Fibroblast of villous mesenchyme (primary cell): Measurements from ENCODE around the gene LRRC17. TPM values are rescaled to one million over a fixed set of nuclear protein-coding genes. Genes with fewer than 3 reads are reported as not detected.

ENCODE experiments used
- DNase-seq: peaks from one replicate; pipeline ENCODE4 v3.0.0-alpha.2; 2010; ENCODE audit warnings: low read depth
- H3K4me3 ChIP-seq: 2 replicates; pipeline ENCODE4 v1.5.1; 2011; ENCODE audit warnings: low read depth, mild to moderate bottlenecking, low read length
- CTCF ChIP-seq: IDR thresholded peaks from 2 replicates; pipeline ENCODE4 v1.5.1; 2012; ENCODE audit warnings: low read depth, mild to moderate bottlenecking, low read length; ENCODE audit not compliant: insufficient read depth
- total RNA-seq: library from RNA; depleted of rRNA; stranded (reverse); fragments of >200 nt; gene quantifications from 2 replicates; pipeline ENCODE4 v1.2.3, GENCODE V29; 2012

The LRRC17 gene
- total RNA-seq, 1 donor: 70.0 TPM

GRCh38 chr7:102927312-102927933 is 14.6 kb downstream of the LRRC17 start:
- TF ChIP-seq CTCF: no peak
- DNase-seq: peak; percentile 61
- H3K4me3 ChIP-seq: no peak overlapping the region

- no peak for DNase-seq
- TF ChIP-seq CTCF: no peak
- H3K4me3 ChIP-seq: no peak overlapping the region
Measured at GRCh38 chr7:102931757-102932156, 19.0 kb downstream of the LRRC17 start.

GRCh38 chr7:102933763-102934162 is 21.0 kb downstream of the LRRC17 start:
- TF ChIP-seq CTCF: no peak
- peak; percentile 97 for DNase-seq
- no peak overlapping the region for H3K4me3 ChIP-seq

GRCh38 chr7:102934239-102934638 is 21.4 kb downstream of the LRRC17 start:
- no peak for TF ChIP-seq CTCF
- no peak for DNase-seq
- H3K4me3 ChIP-seq: no peak overlapping the region

GRCh38 chr7:102934701-102935100 is 21.9 kb downstream of the LRRC17 start:
- H3K4me3 ChIP-seq: peak overlapping the region; percentile 21
- DNase-seq: no peak
- no peak for TF ChIP-seq CTCF

GRCh38 chr7:102935450-102936115 is 22.8 kb downstream of the LRRC17 start:
- H3K4me3 ChIP-seq: peak overlapping the region; percentile 21
- DNase-seq: peak; percentile 85
- no peak for TF ChIP-seq CTCF
